Lower leg skin (tissue), 4 donors: ENCODE data around the gene CGREF1. TPM values are rescaled to one million over a fixed set of nuclear protein-coding genes. Genes with fewer than 3 reads are reported as not detected.

ENCODE experiments used
- DNase-seq, 2 donors: peaks; one replicate each; pipeline ENCODE4 v3.0.0-alpha.2; 2019; ENCODE audit warnings: low spot score in 2 of 2
- H3K4me3 ChIP-seq: fragments of 200-600 bp; sonication (generic); 2 replicates; pipeline ENCODE4 v1.5.1; 2017; ENCODE audit warnings: mild to moderate bottlenecking, low read depth; ENCODE audit not compliant: poor library complexity, severe bottlenecking
- CTCF ChIP-seq, 3 donors: fragments of 450-650 bp; IDR thresholded peaks; one replicate each; pipeline ENCODE4 v1.5.1; 2016; ENCODE audit warnings: antibody characterized with exemption in 3 of 3, mild to moderate bottlenecking in 3 of 3, moderate library complexity in 2 of 3
- POLR2A ChIP-seq, 2 donors: fragments of 450-650 bp; IDR thresholded peaks; one replicate each; pipeline ENCODE4 v1.6.1; 2016 to 2017; ENCODE audit warnings: antibody characterized with exemption in 2 of 2, mild to moderate bottlenecking in 1 of 2, moderate library complexity in 1 of 2
- WGBS, 2 donors: methylation state at CpG; one replicate each; pipeline ENCODE4 v1.1.5; 2018; 5-methylcytosine and 5-hydroxymethylcytosine counted together
- intact Hi-C: fragments of 100-400 bp; cut with DNase I; formaldehyde crosslinking; loops from one replicate; pipeline ENCODE4 v1.15.0; 2023; ENCODE audit warnings: low total_unique reads
- total RNA-seq, 4 donors: library from RNA; depleted of rRNA; stranded (reverse); fragments of >200 nt; gene quantifications; one replicate each; pipeline ENCODE4 v1.1.0, GENCODE V29; 2016

Gene CGREF1
- total RNA-seq, 4 donors from 2014 or later, result 0.34 to 2.1 (median 0.48) TPM

GRCh38 chr2:27080603-27080936, 38.4 kb downstream of the CGREF1 start:
- DNase-seq, result no peak
- H3K4me3 ChIP-seq, result no peak overlapping the region
- TF ChIP-seq POLR2A (IDR thresholded peaks at IDR 0.05), result no peak
- TF ChIP-seq CTCF (IDR thresholded peaks at IDR 0.05), result no peak
- intact Hi-C loops, result no loop called here
- 88 to 90% methylated on average over 14 of the region's 14 CpGs for WGBS, 2 donors

GRCh38 chr2:27080140-27080469, 38.8 kb downstream of the CGREF1 start:
- DNase-seq, result no peak
- intact Hi-C loops, result no loop called here
- TF ChIP-seq POLR2A (IDR thresholded peaks at IDR 0.05) (no peak), CTCF (IDR thresholded peaks at IDR 0.05) (no peak)
- no peak overlapping the region for H3K4me3 ChIP-seq
- 62 to 76% methylated on average over 7 of the region's 7 CpGs for WGBS, 2 donors

GRCh38 chr2:27079233-27080139, 39.4 kb downstream of the CGREF1 start:
- TF ChIP-seq POLR2A (IDR thresholded peaks at IDR 0.05) (no peak), CTCF (IDR thresholded peaks at IDR 0.05) (no peak)

GRCh38 chr2:27078267-27079194, 40.4 kb downstream of the CGREF1 start, which contains the start of gene EMILIN1:
TSS of gene EMILIN1 (plus strand) at chr2:27078615. CDS start at chr2:27079066, 451 bp downstream.
- intact Hi-C loops, result loop anchor here (5.0 kb wide), 1 partner anchor 106 kb away; the partner anchor contains the start of gene MAPRE3
- TF ChIP-seq CTCF (IDR thresholded peaks at IDR 0.05), result no peak
- peak; percentile 80 to 97 for DNase-seq
- peak within 1 kb of the TSS; percentile 10 for H3K4me3 ChIP-seq
- 43 to 46% methylated on average over 32 to 41 of the region's 41 CpGs for WGBS, 2 donors

More at GRCh38 chr2:27079233-27080139, 39.4 kb downstream of the CGREF1 start:
- peak overlapping the region; percentile 10 for H3K4me3 ChIP-seq
- WGBS, 2 donors, result 64% methylated on average over 14 of the region's 14 CpGs
- intact Hi-C loops, result loop anchor here (5.0 kb wide), 1 partner anchor 107 kb away; the partner anchor contains the start of gene MAPRE3
- no peak for DNase-seq

- H3K4me3 ChIP-seq, result no peak overlapping the region
- intact Hi-C loops, result loop anchor here (5.0 kb wide), 1 partner anchor 105 kb away; the partner anchor contains the start of gene MAPRE3
- TF ChIP-seq POLR2A (IDR thresholded peaks at IDR 0.05) (no peak), CTCF (IDR thresholded peaks at IDR 0.05) (no peak)
- DNase-seq, result no peak
- 71 to 79% methylated on average over 7 of the region's 7 CpGs for WGBS, 2 donors
Observed at GRCh38 chr2:27077231-27077630, 41.7 kb downstream of the CGREF1 start.
